ENCODE measurements around the gene SFPQ. TPM values are rescaled to one million over a fixed set of nuclear protein-coding genes. Genes with fewer than 3 reads are reported as not detected.

The SFPQ gene
- total and polyA plus RNA-seq, 4 donors: 116 to 269 (median 210) TPM

DNA sequence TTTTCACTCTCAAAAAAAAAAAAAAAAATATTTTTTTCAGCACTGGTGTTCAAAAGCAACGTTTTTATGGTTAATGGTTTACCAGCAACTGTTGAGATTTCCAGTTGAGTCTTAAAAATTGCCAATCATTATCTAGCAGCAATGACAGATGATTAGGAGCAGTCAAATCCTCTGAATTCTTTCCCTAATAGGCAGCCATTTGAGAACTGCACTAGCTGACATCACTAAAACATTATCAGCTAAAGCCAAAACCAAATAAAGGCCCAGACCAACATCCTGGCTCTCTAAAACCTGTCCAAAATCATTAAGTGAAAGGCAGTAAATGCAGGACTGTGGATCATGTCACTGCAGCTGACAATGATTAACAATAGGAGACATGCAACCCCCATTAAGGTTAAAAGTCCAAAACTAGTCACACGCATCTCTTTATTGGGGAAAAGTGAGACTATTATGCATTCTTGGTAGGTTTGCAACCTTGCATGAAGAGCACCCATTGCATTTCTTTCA, 14.0 kb downstream of the SFPQ start:
- 53 to 66% methylated on average over 2 of the region's 2 CpGs for WGBS, 2 donors
- ATAC-seq (ENCODE audit: insufficient read depth, low FRiP score): no peak
- Histone ChIP-seq H3K27me3 (ENCODE audit: control insufficient read depth in 3 of 3, insufficient read depth in 3 of 3, low read length in 2 of 3) (no peaks in the 10 kb centered on the region), H3K4me3 (no peak overlapping the region), H3K27ac (ENCODE audit: low read depth in 1 of 2, low read length in 1 of 2) (no peak overlapping the region), H3K4me1 (ENCODE audit: control insufficient read depth in 5 of 5, insufficient read depth in 5 of 5, low read length in 5 of 5) (peaks cover 0 to 25% (median 6%) of the 10 kb centered on the region in 5 donors), H3K9me3 (ENCODE audit: control insufficient read depth in 4 of 4, insufficient read depth in 3 of 4, low read length in 3 of 4) (no peaks in the 10 kb centered on the region), H3K36me3 (ENCODE audit: control insufficient read depth in 4 of 4, insufficient read depth in 4 of 4, low read length in 4 of 4) (peaks cover 24 to 80% (median 59%) of the 10 kb centered on the region in 4 donors), H3K9ac (ENCODE audit: insufficient read depth in 1 of 2, low read length in 2 of 2) (no peak overlapping the region)
- DNase-seq: no peak
- TF ChIP-seq, protein P1, sequence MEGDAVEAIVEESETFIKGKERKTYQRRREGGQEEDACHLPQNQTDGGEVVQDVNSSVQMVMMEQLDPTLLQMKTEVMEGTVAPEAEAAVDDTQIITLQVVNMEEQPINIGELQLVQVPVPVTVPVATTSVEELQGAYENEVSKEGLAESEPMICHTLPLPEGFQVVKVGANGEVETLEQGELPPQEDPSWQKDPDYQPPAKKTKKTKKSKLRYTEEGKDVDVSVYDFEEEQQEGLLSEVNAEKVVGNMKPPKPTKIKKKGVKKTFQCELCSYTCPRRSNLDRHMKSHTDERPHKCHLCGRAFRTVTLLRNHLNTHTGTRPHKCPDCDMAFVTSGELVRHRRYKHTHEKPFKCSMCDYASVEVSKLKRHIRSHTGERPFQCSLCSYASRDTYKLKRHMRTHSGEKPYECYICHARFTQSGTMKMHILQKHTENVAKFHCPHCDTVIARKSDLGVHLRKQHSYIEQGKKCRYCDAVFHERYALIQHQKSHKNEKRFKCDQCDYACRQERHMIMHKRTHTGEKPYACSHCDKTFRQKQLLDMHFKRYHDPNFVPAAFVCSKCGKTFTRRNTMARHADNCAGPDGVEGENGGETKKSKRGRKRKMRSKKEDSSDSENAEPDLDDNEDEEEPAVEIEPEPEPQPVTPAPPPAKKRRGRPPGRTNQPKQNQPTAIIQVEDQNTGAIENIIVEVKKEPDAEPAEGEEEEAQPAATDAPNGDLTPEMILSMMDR (IDR thresholded peaks at IDR 0.05; ENCODE audit: control extremely low read depth, extremely low read depth): no peak

DNA sequence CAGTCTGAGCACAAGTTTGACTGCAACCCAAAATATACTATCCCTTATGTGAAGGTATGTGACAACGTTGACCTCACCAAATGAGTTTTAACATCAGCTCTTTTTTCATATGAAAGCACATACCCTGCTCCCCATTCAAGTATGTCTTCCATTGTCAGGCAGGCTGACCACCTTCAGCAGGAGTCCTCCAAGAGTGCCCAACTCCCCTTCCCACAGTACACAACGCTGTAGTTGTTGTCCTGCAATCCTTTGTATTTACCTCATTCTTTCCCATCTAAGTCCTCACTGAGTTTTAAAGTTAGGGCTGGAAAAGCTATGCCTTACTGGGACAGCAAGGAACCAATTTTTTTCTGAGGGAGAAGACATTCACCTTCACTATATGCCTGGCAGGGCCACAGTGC, 14.7 kb downstream of the SFPQ start:
- Histone ChIP-seq H3K9ac (ENCODE audit: insufficient read depth in 1 of 2, low read length in 2 of 2) (no peak overlapping the region), H3K36me3 (ENCODE audit: control insufficient read depth in 4 of 4, insufficient read depth in 4 of 4, low read length in 4 of 4) (peaks cover 24 to 75% (median 52%) of the 10 kb centered on the region in 4 donors)

GRCh38 chr1:35177237-35177786, 15.6 kb downstream of the SFPQ start:
- H3K9me3 ChIP-seq (ENCODE audit: control insufficient read depth in 4 of 4, insufficient read depth in 3 of 4, low read length in 3 of 4): no peaks in the 10 kb centered on the region
- ATAC-seq (ENCODE audit: insufficient read depth, low FRiP score): no peak
- peaks cover 24 to 67% (median 47%) of the 10 kb centered on the region in 4 donors for H3K36me3 ChIP-seq (ENCODE audit: control insufficient read depth in 4 of 4, insufficient read depth in 4 of 4, low read length in 4 of 4)
- H3K4me3 ChIP-seq: no peak overlapping the region
- no peaks in the 10 kb centered on the region for H3K27me3 ChIP-seq (ENCODE audit: control insufficient read depth in 3 of 3, insufficient read depth in 3 of 3, low read length in 2 of 3)
- H3K4me1 ChIP-seq (ENCODE audit: control insufficient read depth in 5 of 5, insufficient read depth in 5 of 5, low read length in 5 of 5): peaks cover 0 to 25% (median 14%) of the 10 kb centered on the region in 5 donors
- no peak for DNase-seq
- H3K27ac ChIP-seq (ENCODE audit: low read depth in 1 of 2, low read length in 1 of 2): no peak overlapping the region
- TF ChIP-seq, protein P1 (IDR thresholded peaks at IDR 0.05; ENCODE audit: control extremely low read depth, extremely low read depth): no peak
- WGBS, 2 donors: 93 to 97% methylated on average over 4 of the region's 4 CpGs
- no peak overlapping the region for H3K9ac ChIP-seq (ENCODE audit: insufficient read depth in 1 of 2, low read length in 2 of 2)

More for the DNA sequence above, 14.7 kb downstream of the SFPQ start:
- no peak for DNase-seq
- no peaks in the 10 kb centered on the region for H3K9me3 ChIP-seq (ENCODE audit: control insufficient read depth in 4 of 4, insufficient read depth in 3 of 4, low read length in 3 of 4)
- peaks cover 0 to 25% (median 8%) of the 10 kb centered on the region in 5 donors for H3K4me1 ChIP-seq (ENCODE audit: control insufficient read depth in 5 of 5, insufficient read depth in 5 of 5, low read length in 5 of 5)
- no peak overlapping the region for H3K4me3 ChIP-seq
- TF ChIP-seq, protein P1 (IDR thresholded peaks at IDR 0.05; ENCODE audit: control extremely low read depth, extremely low read depth): no peak
- no peak overlapping the region for H3K27ac ChIP-seq (ENCODE audit: low read depth in 1 of 2, low read length in 1 of 2)
- H3K27me3 ChIP-seq (ENCODE audit: control insufficient read depth in 3 of 3, insufficient read depth in 3 of 3, low read length in 2 of 3): no peaks in the 10 kb centered on the region
- WGBS, 2 donors: 73 to 80% methylated on average over 2 of the region's 2 CpGs
- no peak for ATAC-seq (ENCODE audit: insufficient read depth, low FRiP score)

All from lung (tissue), 12 donors.